ENCODE data around the gene ITGB3. TPM values are rescaled to one million over a fixed set of nuclear protein-coding genes. Genes with fewer than 3 reads are reported as not detected.

Gene ITGB3
- total and polyA plus RNA-seq, 7 experiments from 2014 or later: 0.41 to 6.4 (median 0.56) TPM; not detected in 4

DNA sequence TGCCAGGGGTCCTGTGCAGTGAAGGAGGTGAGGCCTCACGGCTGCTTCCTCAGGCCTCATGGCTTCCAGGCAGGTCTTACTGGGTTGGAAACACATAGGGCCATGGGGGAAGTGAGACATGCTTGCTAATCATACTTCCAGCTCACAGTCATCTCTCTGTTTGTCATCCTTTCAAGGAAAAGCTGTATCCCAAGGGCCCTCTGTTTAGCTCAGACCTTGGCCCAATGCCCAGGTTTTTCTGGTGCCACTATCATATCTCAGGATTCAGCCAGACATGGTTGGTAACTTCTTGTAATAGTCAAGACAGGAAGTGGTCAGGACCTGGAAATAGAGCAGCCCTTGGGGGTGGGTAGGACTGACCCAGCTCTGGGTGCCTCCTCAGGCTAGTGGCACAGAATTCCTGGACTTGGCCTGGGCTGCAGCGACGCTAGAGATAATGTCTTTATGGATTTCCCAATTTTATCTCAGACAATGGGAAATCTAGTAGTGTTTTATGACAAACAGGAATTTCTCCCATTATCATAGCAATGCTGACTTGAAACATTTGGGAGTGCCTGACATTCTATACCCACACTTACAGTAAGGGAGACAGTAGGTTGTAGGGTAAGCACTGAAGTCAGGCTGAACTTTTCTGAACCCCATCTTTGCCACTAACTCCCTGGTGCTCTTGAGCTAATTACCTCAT, 13.5 kb upstream of the ITGB3 start:
- Histone ChIP-seq H3K4me1 (ENCODE audit: control insufficient read depth in 2 of 2, insufficient read depth in 2 of 2, low read length in 2 of 2) (no peaks in the 10 kb centered on the region), H3K36me3 (ENCODE audit: control insufficient read depth in 2 of 3, insufficient read depth in 3 of 3, low read length in 3 of 3) (no peaks in the 10 kb centered on the region), H3K4me3 (ENCODE audit: low read length) (no peak overlapping the region), H3K27me3 (ENCODE audit: control insufficient read depth in 2 of 2, insufficient read depth in 2 of 2, low read length in 2 of 2) (no peaks in the 10 kb centered on the region), H3K9me3 (ENCODE audit: control insufficient read depth in 2 of 3, low read length in 3 of 3) (no peaks in the 10 kb centered on the region), H3K27ac (ENCODE audit: low read depth, low read length) (no peak overlapping the region)
- Mint-ChIP-seq H3K4me3 (no peak overlapping the region), H3K9me3 (peaks cover 0 to 2% (median 0%) of the 10 kb centered on the region in 11 donors), H3K27ac (no peak overlapping the region), H3K36me3 (peaks cover 0 to 4% (median 0%) of the 10 kb centered on the region in 5 donors), H3K27me3 (peaks cover 0 to 27% (median 6%) of the 10 kb centered on the region in 5 donors), H3K4me1 (peaks cover 0 to 10% (median 4%) of the 10 kb centered on the region in 7 donors)
- ATAC-seq (peak; percentile 49), DNase-seq (no peak)
- ChIA-PET POLR2A (no interaction called here), CTCF (interaction anchor here (0.8 kb wide), 1 partner anchor 46 kb away, joined by 3 read pairs; no protein-coding TSS in a partner anchor)
- intact Hi-C loops (cut with micrococcal nuclease): no loop called here

GRCh38 chr17:47240806-47241205, 12.8 kb upstream of the ITGB3 start:
- Mint-ChIP-seq H3K4me1 (peaks cover 0 to 10% (median 4%) of the 10 kb centered on the region in 7 donors), H3K4me3 (no peak overlapping the region), H3K27me3 (peaks cover 7 to 34% (median 9%) of the 10 kb centered on the region in 5 donors), H3K27ac (no peak overlapping the region), H3K36me3 (peaks cover 0 to 4% (median 0%) of the 10 kb centered on the region in 5 donors), H3K9me3 (peaks cover 0 to 2% (median 0%) of the 10 kb centered on the region in 11 donors)
- no peak for DNase-seq
- H3K4me3 ChIP-seq (ENCODE audit: low read length): no peak overlapping the region
- H3K4me1 ChIP-seq (ENCODE audit: control insufficient read depth in 2 of 2, insufficient read depth in 2 of 2, low read length in 2 of 2): no peaks in the 10 kb centered on the region
- ChIA-PET CTCF (interaction anchor here (0.8 kb wide), 1 partner anchor 45 kb away, joined by 3 read pairs; no protein-coding TSS in a partner anchor), POLR2A (no interaction called here)
- intact Hi-C loops (cut with micrococcal nuclease): no loop called here
- no peaks in the 10 kb centered on the region for H3K36me3 ChIP-seq (ENCODE audit: control insufficient read depth in 2 of 3, insufficient read depth in 3 of 3, low read length in 3 of 3)
- H3K27me3 ChIP-seq (ENCODE audit: control insufficient read depth in 2 of 2, insufficient read depth in 2 of 2, low read length in 2 of 2): no peaks in the 10 kb centered on the region
- H3K27ac ChIP-seq (ENCODE audit: low read depth, low read length): no peak overlapping the region
- ATAC-seq: no peak
- H3K9me3 ChIP-seq (ENCODE audit: control insufficient read depth in 2 of 3, low read length in 3 of 3): no peaks in the 10 kb centered on the region

GRCh38 chr17:47242648-47243047, 11.0 kb upstream of the ITGB3 start:
- no peak overlapping the region for H3K4me3 ChIP-seq (ENCODE audit: low read length)
- CTCF ChIA-PET: interaction anchor here (0.6 kb wide), 1 partner anchor 166 kb away, joined by 3 read pairs; no protein-coding TSS in a partner anchor
- H3K27ac ChIP-seq (ENCODE audit: low read depth, low read length): no peak overlapping the region
- Mint-ChIP-seq H3K27ac (no peak overlapping the region), H3K4me3 (no peak overlapping the region), H3K36me3 (peaks cover 0 to 4% (median 0%) of the 10 kb centered on the region in 5 donors), H3K4me1 (peaks cover 0 to 10% (median 4%) of the 10 kb centered on the region in 7 donors), H3K27me3 (peaks cover 9 to 46% (median 18%) of the 10 kb centered on the region in 5 donors), H3K9me3 (no peaks in the 10 kb centered on the region)
- intact Hi-C loops (cut with micrococcal nuclease): no loop called here
- no peaks in the 10 kb centered on the region for H3K4me1 ChIP-seq (ENCODE audit: control insufficient read depth in 2 of 2, insufficient read depth in 2 of 2, low read length in 2 of 2)
- no peaks in the 10 kb centered on the region for H3K9me3 ChIP-seq (ENCODE audit: control insufficient read depth in 2 of 3, low read length in 3 of 3)
- DNase-seq (no peak), ATAC-seq (no peak)
- POLR2A ChIA-PET: no interaction called here
- no peaks in the 10 kb centered on the region for H3K36me3 ChIP-seq (ENCODE audit: control insufficient read depth in 2 of 3, insufficient read depth in 3 of 3, low read length in 3 of 3)
- no peaks in the 10 kb centered on the region for H3K27me3 ChIP-seq (ENCODE audit: control insufficient read depth in 2 of 2, insufficient read depth in 2 of 2, low read length in 2 of 2)

- CTCF ChIA-PET: interaction anchor here (0.6 kb wide), 1 partner anchor 410 kb away, joined by 6 read pairs; no protein-coding TSS in a partner anchor
- H3K36me3 ChIP-seq (ENCODE audit: control insufficient read depth in 2 of 3, insufficient read depth in 3 of 3, low read length in 3 of 3): no peaks in the 10 kb centered on the region
- H3K4me3 Mint-ChIP-seq: no peak overlapping the region
- H3K27me3 ChIP-seq (ENCODE audit: control insufficient read depth in 2 of 2, insufficient read depth in 2 of 2, low read length in 2 of 2): no peaks in the 10 kb centered on the region
- peaks cover 0 to 10% (median 4%) of the 10 kb centered on the region in 7 donors for H3K4me1 Mint-ChIP-seq
- no peaks in the 10 kb centered on the region for H3K4me1 ChIP-seq (ENCODE audit: control insufficient read depth in 2 of 2, insufficient read depth in 2 of 2, low read length in 2 of 2)
- no peak overlapping the region for H3K4me3 ChIP-seq (ENCODE audit: low read length)
- DNase-seq (no peak), ATAC-seq (no peak)
- no peaks in the 10 kb centered on the region for H3K9me3 ChIP-seq (ENCODE audit: control insufficient read depth in 2 of 3, low read length in 3 of 3)
- H3K27me3 Mint-ChIP-seq: peaks cover 9 to 56% (median 18%) of the 10 kb centered on the region in 5 donors
- POLR2A ChIA-PET: no interaction called here
- peaks cover 0 to 4% (median 0%) of the 10 kb centered on the region in 5 donors for H3K36me3 Mint-ChIP-seq
- H3K27ac Mint-ChIP-seq: no peak overlapping the region
- intact Hi-C loops (cut with micrococcal nuclease): no loop called here
- H3K9me3 Mint-ChIP-seq: no peaks in the 10 kb centered on the region
- H3K27ac ChIP-seq (ENCODE audit: low read depth, low read length): no peak overlapping the region
Measured at GRCh38 chr17:47243737-47244598, 9.7 kb upstream of the ITGB3 start.

DNA sequence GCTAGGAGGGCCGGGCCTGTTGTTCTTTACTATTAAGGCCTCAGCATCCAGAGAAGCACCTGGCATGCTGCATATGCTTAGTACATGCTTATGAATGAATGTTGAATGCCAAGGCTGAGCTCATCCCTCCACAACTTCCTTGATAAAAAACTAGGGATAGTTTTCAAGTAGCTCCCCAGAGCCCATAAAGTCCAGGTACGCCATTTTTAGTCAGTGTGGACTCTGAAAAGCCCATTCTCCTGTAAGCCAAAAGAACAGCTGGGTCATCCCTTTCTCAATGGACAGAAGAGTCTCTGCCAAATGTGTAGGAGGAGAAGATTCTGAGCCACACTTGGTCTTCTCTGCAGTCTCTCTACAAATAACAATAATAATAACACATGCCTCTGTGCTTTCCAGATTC, 8.9 kb upstream of the ITGB3 start:
- Histone ChIP-seq H3K4me1 (ENCODE audit: control insufficient read depth in 2 of 2, insufficient read depth in 2 of 2, low read length in 2 of 2) (no peaks in the 10 kb centered on the region), H3K27ac (ENCODE audit: low read depth, low read length) (no peak overlapping the region), H3K4me3 (ENCODE audit: low read length) (no peak overlapping the region), H3K27me3 (ENCODE audit: control insufficient read depth in 2 of 2, insufficient read depth in 2 of 2, low read length in 2 of 2) (peaks cover 0 to under 1% of the 10 kb centered on the region in 2 donors), H3K36me3 (ENCODE audit: control insufficient read depth in 2 of 3, insufficient read depth in 3 of 3, low read length in 3 of 3) (no peaks in the 10 kb centered on the region), H3K9me3 (ENCODE audit: control insufficient read depth in 2 of 3, low read length in 3 of 3) (no peaks in the 10 kb centered on the region)
- Mint-ChIP-seq H3K27me3 (peaks cover 9 to 59% (median 18%) of the 10 kb centered on the region in 5 donors), H3K4me3 (no peak overlapping the region), H3K9me3 (no peaks in the 10 kb centered on the region), H3K4me1 (peaks cover 0 to 6% (median 4%) of the 10 kb centered on the region in 7 donors), H3K27ac (no peak overlapping the region), H3K36me3 (peaks cover 0 to 4% (median 0%) of the 10 kb centered on the region in 5 donors)
- ChIA-PET CTCF (no interaction called here), POLR2A (no interaction called here)
- intact Hi-C loops (cut with micrococcal nuclease): no loop called here
- DNase-seq: no peak
- ATAC-seq: no peak

- Mint-ChIP-seq H3K4me3 (no peak overlapping the region), H3K9me3 (no peaks in the 10 kb centered on the region), H3K36me3 (peaks cover 0 to 4% (median 0%) of the 10 kb centered on the region in 5 donors), H3K27me3 (peaks cover 9 to 70% (median 22%) of the 10 kb centered on the region in 5 donors), H3K27ac (no peak overlapping the region), H3K4me1 (no peaks in the 10 kb centered on the region)
- intact Hi-C loops (cut with micrococcal nuclease): no loop called here
- Histone ChIP-seq H3K9me3 (ENCODE audit: control insufficient read depth in 2 of 3, low read length in 3 of 3) (no peaks in the 10 kb centered on the region), H3K27me3 (ENCODE audit: control insufficient read depth in 2 of 2, insufficient read depth in 2 of 2, low read length in 2 of 2) (peaks cover 0 to 3% of the 10 kb centered on the region in 2 donors), H3K27ac (ENCODE audit: low read depth, low read length) (no peak overlapping the region), H3K36me3 (ENCODE audit: control insufficient read depth in 2 of 3, insufficient read depth in 3 of 3, low read length in 3 of 3) (no peaks in the 10 kb centered on the region), H3K4me3 (ENCODE audit: low read length) (no peak overlapping the region), H3K4me1 (ENCODE audit: control insufficient read depth in 2 of 2, insufficient read depth in 2 of 2, low read length in 2 of 2) (no peaks in the 10 kb centered on the region)
- ATAC-seq (no peak), DNase-seq (no peak)
- CTCF ChIA-PET: no interaction called here
- POLR2A ChIA-PET: no interaction called here
Measured at GRCh38 chr17:47246120-47246519, 7.5 kb upstream of the ITGB3 start.
